Activated CD4-positive, alpha-beta T cell treated with anti-CD3 and anti-CD28 coated beads, Interleukin-2, Interleukin-4, amounts not matched to agents 100 ng/mL and 50 ng/mL, durations not matched to agents 16 hours and 8 hours (primary cell): ENCODE results near the gene GALNT18.

Experiments used
- DNase-seq: peaks from one replicate; pipeline ENCODE4 v3.0.0-alpha.2; 2020; ENCODE audit warnings: low spot score

GALNT18 gene

GRCh38 chr11:11430431-11430830, 191.4 kb downstream of the GALNT18 start:
- DNase-seq, result no peak

DNA sequence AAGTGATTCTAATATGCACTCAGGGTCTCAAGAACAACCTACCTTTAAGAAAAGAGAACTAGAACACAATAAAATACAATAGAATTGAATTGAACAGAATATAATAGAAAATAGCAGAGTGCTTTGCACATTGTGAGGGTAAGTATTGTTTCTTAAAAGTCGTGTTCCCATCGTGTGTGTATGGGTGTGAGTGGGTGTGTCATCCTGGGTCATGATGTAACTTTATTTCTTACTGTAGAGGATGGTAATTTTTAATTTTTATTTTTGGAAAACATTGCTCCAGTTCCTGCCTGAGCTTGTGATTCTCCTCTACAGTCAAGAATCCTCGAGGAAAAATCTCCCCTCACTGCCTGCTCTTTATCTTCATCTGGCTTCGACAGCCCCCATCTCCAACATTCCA, 193.1 kb downstream of the GALNT18 start:
- DNase-seq, result no peak

GRCh38 chr11:11427542-11427941, 194.3 kb downstream of the GALNT18 start:
- no peak for DNase-seq

DNA sequence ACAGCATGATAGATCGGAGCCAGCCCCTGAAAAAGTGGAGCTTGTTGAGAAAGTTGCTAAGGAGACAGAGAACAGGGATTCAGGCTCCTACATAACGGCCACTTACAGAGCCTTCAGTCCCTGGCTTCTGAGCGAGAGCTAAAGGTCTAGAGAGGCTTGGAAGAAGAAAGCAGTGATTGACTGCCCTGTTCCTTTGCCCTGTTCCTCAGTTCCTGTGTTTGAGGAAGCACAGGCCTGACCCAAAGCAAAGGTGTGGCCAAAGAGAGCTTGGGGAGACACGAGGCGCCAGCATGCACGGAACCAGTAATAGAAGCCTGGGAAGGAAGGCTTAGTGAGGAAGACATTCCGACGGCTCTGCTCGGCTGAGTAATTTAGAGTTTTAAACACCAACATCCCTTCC, 194.7 kb downstream of the GALNT18 start:
- no peak for DNase-seq

DNA sequence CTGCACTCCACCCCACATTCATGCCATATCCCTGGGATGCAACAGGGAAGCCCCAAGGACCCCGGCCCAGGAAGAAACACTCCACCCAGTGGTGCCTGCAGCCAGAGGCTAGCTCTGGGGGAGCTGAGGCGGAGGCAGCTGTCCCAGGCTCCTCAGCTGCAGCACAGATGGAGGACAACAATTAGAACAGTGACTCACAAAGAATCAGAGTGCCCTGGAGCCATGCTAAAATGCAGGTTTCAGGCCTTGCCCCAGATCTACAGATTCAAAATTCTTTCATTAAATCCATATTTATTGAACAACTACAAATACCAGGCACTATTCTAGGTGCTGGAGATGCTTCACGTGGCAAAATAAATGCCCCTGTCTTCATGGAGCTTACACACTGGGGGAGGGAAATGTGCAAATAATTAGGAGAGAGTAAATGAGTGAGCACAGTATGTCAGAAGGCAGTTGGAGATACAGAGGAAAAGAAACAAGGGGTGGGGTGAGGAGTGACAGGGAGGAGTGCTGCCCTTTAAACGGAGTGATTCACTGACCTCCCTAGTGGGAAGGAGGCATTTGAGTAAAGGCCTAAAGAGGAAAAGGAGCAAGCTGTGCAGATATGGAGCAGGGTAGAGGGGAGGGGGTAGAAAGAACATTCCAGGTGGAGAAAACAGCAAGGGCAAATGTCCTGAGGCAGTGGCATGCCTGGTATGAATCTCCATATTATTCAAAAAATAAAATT, 195.4 kb downstream of the GALNT18 start:
- DNase-seq, result no peak

- DNase-seq, result no peak
Measured at GRCh38 chr11:11425806-11426205, 196.0 kb downstream of the GALNT18 start.

DNA sequence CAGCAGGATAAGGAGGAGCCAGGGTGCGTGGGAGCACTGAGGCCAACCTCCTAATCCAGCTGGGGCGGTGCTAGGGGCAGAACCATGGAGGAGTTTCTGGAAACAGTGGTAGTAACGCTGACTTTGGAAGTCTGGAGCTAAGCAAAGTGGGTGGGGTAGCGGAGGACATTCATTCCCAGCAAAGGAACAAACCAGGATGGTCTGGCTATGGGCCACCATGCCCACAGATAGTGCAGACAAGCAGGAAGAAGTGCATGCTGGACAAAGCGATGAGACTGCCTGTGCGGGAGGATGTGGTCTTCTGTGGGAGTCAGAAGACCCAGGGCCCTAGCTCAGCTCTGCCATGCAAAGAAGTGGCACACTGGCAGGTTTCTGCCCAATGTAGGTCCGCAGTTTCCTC, 197.1 kb downstream of the GALNT18 start:
- no peak for DNase-seq

DNA sequence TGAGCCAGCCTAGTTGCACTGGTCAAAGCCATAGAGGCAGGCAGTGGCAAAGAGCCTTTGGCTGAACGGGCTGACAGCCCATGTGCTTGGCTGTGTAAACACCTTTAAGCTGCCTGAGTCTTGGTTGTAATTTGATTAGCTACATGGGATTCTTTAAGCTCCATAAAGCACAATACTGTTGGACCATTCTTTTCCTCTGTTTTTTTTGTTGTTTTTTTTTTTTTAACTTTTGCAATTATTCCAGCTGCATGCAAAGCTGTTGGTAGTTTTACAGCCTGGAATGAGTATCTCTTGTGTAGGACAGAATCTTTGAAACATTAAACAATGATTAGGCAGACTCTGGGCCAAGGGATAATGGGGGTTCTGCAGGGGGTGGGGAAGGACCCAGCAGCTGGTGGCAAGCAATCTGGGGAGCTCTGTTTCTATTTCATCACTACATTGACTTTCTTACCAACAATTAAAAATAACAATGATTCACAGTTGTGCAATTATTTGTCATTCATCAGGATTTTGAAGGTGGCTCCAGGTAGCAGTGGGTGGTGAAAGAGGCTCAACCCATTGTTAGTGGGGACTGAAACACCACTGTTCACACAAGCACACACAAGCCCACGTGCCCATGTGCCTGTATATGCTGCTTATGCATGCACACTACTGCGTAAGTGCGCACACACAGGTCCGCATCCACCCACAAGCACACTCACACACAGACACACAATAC, 199.2 kb downstream of the GALNT18 start:
- no peak for DNase-seq

DNA sequence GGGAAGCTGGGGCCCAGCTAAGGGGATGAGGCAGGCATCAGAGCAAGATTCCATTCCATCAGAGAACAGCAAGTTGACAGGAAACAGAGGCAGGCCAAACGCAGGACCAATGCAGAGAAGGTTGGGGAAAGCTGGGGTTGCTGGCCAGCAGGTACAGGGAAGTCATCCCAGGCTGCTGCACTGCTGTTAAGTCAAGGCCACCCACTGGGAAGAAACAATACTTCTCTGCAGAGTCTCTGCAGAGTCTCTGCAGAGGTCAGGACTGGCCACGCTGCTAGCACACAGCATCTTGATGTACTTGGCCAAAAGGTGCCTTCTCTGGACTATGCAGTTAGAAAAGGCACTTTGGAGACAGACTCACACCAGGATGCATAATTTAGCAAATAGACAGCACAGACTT, 200.3 kb downstream of the GALNT18 start:
- DNase-seq, result no peak

GRCh38 chr11:11420899-11421285, 200.9 kb downstream of the GALNT18 start:
- no peak for DNase-seq

GRCh38 chr11:11420191-11420898, 201.5 kb downstream of the GALNT18 start:
- no peak for DNase-seq

DNA sequence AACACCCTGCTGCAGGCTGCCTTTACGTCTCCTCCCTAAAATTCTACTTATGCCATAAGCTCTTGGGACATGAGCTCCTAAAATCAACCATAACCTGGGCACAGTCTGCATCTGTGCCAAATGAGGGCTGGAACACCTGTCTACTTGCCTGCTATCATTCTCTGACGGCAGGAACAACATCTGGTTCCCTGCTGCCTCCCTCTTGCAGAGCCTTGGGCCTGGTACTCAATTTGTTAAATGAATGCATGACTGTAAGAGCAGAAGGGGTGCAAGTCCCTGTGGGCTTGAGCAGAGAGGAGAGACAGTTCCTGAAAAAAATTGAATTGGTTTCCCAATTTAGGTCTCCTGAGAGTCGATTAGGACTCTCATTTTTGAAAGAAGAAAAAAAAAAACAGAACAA, 202.1 kb downstream of the GALNT18 start:
- no peak for DNase-seq

DNA sequence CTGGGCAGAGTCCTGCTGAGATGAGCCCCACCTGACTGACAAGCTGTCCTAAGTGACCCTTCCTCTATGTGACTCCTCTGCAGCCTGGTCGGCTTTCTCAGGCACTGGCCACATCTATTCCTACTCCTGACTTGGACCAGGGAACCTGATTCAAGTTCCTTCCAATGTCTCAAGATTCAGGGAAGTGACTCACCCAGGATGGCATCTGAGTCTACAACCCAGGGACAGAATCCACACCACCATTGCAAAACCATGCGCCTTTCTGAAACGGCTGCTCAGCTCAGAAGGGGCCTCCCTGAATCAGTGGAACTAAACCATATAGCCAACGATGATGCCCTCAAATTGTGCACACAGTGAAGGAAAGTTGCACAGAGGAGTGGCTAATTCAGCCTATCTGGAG, 204.9 kb downstream of the GALNT18 start:
- no peak for DNase-seq

- DNase-seq, result no peak
Measured at GRCh38 chr11:11416502-11416901, 205.3 kb downstream of the GALNT18 start.

- no peak for DNase-seq
Measured at GRCh38 chr11:11415901-11416300, 205.9 kb downstream of the GALNT18 start.

GRCh38 chr11:11414996-11415395, 206.8 kb downstream of the GALNT18 start:
- no peak for DNase-seq

- DNase-seq, result no peak
Measured at GRCh38 chr11:11413776-11414175, 208.0 kb downstream of the GALNT18 start.

GRCh38 chr11:11411401-11411985, 210.3 kb downstream of the GALNT18 start:
- no peak for DNase-seq

- DNase-seq, result no peak
Measured at GRCh38 chr11:11409901-11410300, 211.9 kb downstream of the GALNT18 start.

GRCh38 chr11:11409224-11409623, 212.6 kb downstream of the GALNT18 start:
- no peak for DNase-seq

DNA sequence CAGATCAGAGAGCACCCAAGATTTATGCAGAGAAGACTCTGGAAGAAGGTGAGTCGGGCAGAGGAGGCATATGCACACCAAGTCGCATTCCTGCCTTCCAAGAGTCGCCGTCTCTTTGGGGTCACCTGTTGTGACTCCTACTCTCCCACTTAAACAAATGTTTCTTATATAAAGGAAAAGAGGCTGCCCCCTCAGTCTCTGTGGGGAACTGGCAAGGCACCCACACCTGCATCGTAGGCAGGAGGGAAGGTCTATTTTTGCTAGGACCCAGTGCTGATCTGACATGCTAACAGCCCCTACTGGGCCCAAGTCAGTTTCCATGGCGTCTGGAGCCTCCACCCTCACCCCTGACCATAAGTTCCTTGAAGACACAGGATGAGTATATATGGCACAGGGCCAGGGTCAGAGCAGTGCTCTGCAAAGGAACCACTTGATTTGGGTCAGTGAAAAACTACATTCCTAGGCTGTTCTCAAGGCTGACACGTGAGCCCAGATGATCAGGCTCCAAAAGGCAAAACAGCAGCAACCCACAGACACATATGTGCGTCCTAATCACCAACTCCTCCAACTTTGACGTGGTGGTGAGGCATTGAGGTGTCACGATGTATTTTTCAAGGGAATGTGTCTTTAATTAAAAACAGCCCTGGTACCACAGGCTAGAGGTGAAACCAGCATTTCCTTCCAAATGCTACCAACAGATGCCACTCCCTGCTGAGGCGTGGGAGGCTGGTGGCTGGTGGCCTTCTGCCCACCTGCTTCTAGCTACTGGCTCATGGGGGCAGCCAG, 213.2 kb downstream of the GALNT18 start:
- no peak for DNase-seq

GRCh38 chr11:11407763-11408084, 214.1 kb downstream of the GALNT18 start:
- no peak for DNase-seq
